Thyroid gland (tissue), 4 donors: ENCODE measurements around the gene GCNT2.

Source experiments
- CTCF ChIP-seq, 6 experiments: fragments of 200-600 bp in 3 of 6; fragments of 450-650 bp in 3 of 6; sonication (generic) in 3 of 6; IDR thresholded peaks; one replicate each; pipeline ENCODE4 v1.5.1; 2016 to 2019; ENCODE audit warnings: antibody characterized with exemption in 6 of 6, mild to moderate bottlenecking in 2 of 6, inconsistent platforms in 1 of 6, moderate library complexity in 1 of 6
- POLR2A ChIP-seq, 2 donors: fragments of 450-650 bp; IDR thresholded peaks; one replicate each; pipeline ENCODE4 v1.6.1; 2017; ENCODE audit warnings: antibody characterized with exemption in 2 of 2, mild to moderate bottlenecking in 2 of 2, moderate library complexity in 1 of 2

GRCh38 chr6:10603219-10603618, 82.1 kb downstream of the GCNT2 start:
- TF ChIP-seq CTCF (IDR thresholded peaks at IDR 0.05) (no peak), POLR2A (IDR thresholded peaks at IDR 0.05) (no peak)
